GM12891 (cell line): ENCODE measurements around the gene CHI3L1.

Experiments used
- POLR2A ChIP-seq: IDR thresholded peaks from 2 replicates; pipeline ENCODE4 v1.6.1; 2011; ENCODE audit warnings: low read depth, low read length, control low read depth
- POLR2AphosphoS5 ChIP-seq: IDR thresholded peaks from 2 replicates; pipeline ENCODE4 v1.6.1; 2011; ENCODE audit warnings: low read depth, low read length, control low read depth
- POU2F2 ChIP-seq: IDR thresholded peaks from 2 replicates; pipeline ENCODE4 v1.6.1; 2011; ENCODE audit warnings: low read depth, mild to moderate bottlenecking, control low read depth, low read length, moderate library complexity
- SPI1 ChIP-seq: IDR thresholded peaks from 2 replicates; pipeline ENCODE4 v1.6.1; 2011; ENCODE audit warnings: low read depth, low read length, control low read depth
- TAF1 ChIP-seq: IDR thresholded peaks from 2 replicates; pipeline ENCODE4 v1.6.1; 2011; ENCODE audit warnings: low read depth, low read length, control low read depth

DNA sequence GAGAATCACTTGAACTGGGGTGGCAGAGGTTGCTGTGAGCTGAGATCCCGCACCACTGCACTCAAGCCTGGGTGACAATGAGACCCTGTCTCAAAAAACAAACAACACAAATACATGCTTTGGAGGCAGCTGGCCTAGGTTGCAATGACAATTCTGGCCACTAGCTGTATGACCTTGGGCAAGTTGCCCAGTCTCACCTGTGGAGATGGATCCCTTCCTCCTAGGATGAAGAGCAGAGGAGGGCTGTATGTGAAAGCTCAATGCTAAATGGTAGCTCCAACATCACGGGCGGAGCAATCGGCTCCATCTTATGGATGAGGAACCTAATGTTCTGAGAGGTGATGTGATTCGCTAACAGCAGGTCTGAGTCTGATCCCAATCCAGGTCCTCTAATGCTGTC, 38.4 kb downstream of the CHI3L1 start:
- no peak for TF ChIP-seq POLR2A
- TF ChIP-seq POLR2AphosphoS5 = no peak
- no peak for TF ChIP-seq TAF1
- no peak for TF ChIP-seq SPI1
- no peak for TF ChIP-seq POU2F2
